ENCODE data around the gene TIMM17A.

The TIMM17A gene

GRCh38 chr1:201984446-201984845 is 29.1 kb downstream of the TIMM17A start:
- DNase-seq, result no peak

DNA sequence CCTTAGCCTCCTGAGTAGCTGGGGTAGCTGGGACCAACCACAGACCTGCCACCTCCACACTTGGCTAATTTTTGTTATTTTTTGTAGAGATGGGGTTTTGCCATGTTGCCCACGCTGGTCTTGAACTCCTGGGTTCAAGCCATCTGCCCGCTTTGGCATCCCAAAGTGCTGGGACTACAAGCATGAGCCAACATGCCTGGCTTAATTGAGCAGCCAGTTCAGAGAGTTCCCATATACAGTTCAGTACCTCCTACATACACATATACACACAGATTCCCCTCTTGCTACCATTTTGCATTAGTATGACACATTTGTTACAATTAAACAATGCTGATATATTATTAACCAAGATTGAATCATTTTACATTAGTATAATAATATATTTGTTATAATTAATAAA is 30.1 kb downstream of the TIMM17A start:
- DNase-seq, result no peak

DNA sequence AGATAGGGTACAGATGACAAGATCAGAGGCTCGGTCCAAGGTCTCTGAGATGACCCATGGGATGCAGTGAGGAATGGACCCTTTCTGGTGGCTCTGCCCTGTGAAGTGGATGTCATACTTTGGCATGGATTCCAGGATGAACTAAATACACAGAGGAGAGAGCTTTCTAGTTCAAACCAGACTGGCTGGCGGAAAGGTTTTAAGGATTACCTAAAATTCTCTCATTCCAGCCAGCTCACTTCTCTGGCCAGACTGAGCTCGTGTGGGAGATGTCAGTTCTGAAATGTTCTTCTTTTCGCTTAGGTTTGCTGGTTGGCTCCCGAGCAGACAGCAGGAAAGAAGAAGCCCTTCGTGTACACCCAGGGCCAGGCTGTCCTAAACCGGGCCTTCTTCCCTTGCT is 33.3 kb downstream of the TIMM17A start:
- no peak for DNase-seq

DNA sequence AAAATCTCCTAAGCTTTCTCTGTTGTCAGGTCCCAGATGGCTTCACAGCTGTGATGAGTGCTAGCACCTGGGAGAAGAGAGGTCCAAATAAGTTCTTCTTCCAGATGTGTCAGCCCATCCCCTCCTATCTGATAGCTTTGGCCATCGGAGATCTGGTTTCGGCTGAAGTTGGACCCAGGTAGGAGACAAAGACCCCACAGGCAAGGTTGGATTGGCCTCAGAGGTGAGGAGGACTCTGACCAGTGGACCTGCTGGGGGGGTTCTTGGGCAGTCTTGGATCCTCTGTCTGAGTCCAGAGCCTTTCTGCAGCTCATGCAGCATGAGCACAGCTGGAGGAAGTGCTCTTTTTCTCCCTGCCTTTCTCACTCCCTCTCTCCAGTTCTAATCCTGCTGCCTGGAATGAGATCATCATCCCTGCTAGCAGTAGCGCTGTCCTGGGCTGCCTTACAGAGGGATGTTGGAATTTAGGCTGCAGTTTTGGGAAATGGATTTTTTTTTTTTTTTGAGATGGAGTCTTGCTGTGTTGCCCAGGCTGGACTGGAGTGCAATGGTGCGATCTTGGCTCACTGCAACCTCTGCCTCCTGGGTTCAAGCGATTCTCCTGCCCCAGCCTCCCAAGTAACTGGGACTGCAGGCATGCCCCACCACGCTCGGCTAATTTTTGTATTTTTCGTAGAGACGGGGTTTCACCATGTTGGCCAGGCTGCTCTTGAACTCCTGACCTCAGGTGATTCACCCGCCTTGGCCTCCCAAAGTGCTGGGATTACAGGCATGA is 34.2 kb downstream of the TIMM17A start:
- no peak for DNase-seq

GRCh38 chr1:201990427-201990826 is 35.1 kb downstream of the TIMM17A start:
- no peak for DNase-seq

GRCh38 chr1:201999625-202000238 is 44.4 kb downstream of the TIMM17A start:
- DNase-seq, result peak; percentile 45

DNA sequence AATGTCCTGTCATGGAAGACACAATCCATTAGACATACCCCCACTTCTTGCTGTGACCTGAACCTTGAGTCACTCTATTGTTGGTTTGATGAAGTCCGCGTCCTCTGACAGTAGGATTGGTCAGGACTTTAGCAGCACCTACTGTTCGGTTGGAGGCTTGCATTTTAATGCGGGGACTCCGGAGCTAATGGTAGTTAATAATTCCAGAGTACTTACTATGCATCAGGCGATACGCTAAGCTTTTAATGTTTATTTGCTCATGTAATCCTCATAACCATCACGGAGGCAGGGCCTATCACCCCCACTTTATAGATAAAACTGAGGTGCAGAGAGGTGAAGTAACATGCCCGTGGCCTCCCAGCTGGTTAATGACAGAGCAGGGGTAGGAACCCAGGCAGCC is 47.2 kb downstream of the TIMM17A start:
- DNase-seq, result no peak

DNA sequence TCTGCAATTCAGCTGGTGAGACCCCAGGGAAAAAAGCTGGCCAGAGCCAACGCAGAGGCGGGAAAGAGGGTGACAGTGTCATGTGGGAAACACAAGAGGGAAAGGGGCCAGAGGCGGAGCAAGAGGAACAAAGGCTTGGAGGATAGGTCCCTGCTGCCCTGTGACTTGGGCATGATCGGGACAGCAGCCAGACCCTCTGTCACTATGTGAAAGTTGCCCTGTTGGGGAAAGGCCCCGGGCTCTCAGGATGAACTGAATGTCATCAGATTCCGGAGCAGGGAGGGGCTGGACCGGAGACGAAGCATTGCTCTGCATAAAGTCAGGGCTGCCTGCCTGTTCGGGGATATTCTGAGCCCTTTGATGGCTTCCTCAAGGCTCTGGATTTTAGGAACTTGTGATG is 49.4 kb downstream of the TIMM17A start:
- no peak for DNase-seq

- peak; percentile 46 for DNase-seq
Measured at GRCh38 chr1:202005958-202006357, 50.7 kb downstream of the TIMM17A start.

- DNase-seq, result no peak
Measured at GRCh38 chr1:202007304-202007703, 52.0 kb downstream of the TIMM17A start.

- DNase-seq, result peak; percentile 35
Measured at GRCh38 chr1:202007805-202008489, 52.6 kb downstream of the TIMM17A start.

DNA sequence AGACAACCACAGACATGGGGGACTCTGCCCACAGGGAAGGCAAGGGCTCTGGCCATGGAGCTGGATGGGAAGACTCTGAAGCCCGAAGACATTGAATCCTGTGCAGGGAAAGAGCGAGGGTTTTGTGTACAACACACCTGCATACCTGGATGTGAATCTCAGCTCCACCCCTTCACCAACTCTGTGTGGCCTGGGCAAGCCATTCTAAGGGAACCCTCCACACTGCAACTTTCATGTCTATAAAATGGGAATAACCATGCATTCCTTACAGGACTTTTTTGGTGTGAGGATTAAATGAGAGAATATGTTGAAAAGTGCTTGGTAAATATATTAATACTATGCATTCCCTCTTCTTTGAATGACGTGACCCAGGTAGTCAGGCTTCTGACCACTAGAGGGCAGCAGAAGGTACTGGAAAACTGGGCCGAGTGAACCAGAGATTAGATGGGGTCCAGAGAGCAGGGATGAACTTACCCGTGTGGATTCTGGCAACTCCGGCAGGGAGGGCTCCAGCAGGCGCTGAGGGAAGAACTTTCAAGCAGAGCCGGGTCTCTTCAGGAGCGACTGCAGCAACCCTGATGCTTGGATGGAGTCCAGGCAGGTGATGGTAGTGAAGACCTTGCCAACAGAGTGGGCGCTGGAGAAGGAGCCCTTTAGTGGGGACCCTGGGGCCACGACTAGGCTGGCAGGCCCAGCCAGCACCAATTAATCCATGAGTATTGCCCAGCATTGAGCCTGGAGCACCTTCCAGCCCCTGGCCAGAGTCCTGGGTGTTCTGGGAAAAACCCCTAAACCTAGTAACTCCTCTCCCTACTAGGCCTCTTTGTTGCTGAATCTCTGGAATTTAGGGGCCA is 54.2 kb downstream of the TIMM17A start:
- peak; percentile 80 for DNase-seq

DNA sequence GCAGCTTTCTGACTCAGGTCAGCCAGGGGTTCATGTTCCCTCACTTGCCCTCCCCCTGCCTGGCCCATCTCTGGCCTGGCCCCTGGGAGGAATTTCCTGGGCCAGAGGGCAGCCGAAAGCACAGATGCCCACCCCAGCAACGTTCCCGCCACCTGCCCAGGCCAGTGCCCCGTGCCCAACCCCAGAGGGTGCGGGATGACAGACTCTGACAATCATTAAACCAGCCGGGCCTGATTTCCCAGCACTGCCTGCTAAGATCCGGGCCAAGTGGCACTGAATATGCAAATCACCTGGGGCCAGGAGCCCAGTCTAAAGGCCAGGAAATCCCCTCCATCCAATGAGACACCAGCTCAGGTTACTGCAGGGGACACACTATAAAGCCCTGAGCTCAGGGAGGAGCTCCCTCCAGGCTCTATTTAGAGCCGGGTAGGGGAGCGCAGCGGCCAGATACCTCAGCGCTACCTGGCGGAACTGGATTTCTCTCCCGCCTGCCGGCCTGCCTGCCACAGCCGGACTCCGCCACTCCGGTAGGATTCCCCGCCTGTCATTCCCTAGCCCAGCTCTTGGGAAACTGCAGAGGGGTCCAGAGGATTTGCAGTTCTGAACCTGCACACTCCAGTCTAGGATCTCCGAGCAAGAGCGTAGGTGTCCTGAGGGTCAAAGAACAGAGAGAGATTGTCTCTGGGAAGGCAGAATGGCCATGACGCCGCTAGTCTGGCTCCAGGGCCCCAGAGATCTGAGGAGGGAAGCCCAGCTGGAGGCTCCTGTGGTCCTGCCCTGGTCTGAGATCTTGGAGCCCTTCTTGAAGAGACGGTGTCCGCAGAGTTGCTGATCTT is 55.1 kb downstream of the TIMM17A start, which contains the start of gene ELF3:
Gene ELF3 (plus strand): TSS at position 408 of the 836 bp plus-strand sequence. CDS start 550 bp downstream, outside the sequence.
- no peak for DNase-seq

DNA sequence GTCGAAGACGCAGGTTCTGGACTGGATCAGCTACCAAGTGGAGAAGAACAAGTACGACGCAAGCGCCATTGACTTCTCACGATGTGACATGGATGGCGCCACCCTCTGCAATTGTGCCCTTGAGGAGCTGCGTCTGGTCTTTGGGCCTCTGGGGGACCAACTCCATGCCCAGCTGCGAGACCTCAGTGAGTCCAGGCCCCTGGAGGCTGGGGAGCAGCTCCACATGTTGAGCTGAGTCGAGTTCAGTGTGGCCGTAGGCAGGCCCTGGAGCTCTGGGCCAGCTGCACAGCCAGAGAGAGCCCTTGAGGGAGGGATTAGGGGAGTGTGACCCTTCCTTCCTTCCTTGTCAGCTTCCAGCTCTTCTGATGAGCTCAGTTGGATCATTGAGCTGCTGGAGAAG is 56.7 kb downstream of the TIMM17A start:
- DNase-seq, result no peak

DNA sequence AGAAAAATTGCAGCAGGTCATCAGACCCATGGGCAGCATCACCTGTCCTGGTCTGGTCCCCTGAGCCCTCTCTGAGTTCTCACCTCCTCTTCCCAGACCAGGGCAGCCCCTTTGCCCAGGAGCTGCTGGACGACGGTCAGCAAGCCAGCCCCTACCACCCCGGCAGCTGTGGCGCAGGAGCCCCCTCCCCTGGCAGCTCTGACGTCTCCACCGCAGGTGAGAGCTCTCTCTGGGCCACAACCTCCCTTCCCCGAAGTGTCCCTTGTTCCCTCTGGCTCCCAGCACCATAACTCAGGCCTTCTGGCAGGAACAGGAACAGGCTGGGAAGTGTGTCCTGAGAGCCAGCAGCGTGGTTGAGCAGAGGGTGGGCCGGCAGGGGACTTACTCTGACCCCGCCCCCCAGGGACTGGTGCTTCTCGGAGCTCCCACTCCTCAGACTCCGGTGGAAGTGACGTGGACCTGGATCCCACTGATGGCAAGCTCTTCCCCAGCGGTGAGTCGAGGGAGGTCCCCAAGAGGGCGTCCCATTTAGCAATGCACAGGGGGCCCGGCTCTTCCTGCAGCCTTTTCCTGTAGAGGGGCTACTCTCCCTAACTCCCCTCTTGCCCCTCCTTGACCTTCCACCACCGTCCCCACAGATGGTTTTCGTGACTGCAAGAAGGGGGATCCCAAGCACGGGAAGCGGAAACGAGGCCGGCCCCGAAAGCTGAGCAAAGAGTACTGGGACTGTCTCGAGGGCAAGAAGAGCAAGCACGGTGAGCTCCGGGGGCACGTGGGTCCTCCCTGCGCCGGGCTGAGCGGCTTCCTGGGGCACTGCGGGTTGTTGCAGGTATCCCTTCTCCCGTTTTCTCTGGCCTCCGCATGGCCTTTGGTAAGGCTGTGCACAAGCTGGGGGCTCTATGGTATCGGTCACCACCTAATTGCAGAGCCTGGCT is 57.5 kb downstream of the TIMM17A start:
- no peak for DNase-seq

GRCh38 chr1:202013603-202014002 is 58.3 kb downstream of the TIMM17A start:
- no peak for DNase-seq

DNA sequence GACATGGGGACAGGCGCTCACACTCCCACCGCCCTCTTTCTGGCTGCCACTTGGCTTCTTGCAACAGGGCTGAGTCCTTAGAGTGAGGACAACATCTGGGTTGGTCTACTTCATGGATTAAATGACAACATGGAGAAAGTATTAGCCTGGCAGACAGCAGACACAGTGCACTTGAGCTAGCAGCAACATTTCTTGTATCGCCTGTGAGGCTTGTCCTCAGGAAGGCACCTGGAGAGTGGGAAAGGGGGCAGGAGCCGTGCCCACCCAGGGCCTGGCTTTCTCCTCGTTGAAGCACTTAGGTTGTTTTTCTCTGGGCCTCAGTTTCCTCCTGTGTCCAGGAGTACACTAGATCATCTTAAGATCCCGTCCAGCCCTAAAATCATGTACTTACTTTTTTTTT is 58.8 kb downstream of the TIMM17A start:
- DNase-seq, result no peak

DNA sequence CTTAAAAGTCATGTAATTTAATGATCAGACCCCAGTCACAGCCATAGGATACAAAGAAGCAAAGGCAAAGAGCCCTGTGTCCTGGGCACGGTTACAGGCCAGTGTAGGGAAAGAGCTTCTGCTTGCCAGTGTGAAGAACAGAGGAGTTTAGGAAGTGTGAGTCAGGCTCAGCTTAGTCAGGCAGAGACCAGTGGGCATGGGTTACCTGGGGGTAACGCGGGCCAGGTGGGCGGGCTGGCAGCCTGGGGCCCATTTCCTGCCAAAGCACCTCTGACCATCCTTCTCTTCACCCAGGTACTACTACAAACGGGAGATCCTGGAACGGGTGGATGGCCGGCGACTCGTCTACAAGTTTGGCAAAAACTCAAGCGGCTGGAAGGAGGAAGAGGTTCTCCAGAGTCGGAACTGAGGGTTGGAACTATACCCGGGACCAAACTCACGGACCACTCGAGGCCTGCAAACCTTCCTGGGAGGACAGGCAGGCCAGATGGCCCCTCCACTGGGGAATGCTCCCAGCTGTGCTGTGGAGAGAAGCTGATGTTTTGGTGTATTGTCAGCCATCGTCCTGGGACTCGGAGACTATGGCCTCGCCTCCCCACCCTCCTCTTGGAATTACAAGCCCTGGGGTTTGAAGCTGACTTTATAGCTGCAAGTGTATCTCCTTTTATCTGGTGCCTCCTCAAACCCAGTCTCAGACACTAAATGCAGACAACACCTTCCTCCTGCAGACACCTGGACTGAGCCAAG is 59.8 kb downstream of the TIMM17A start:
- no peak for DNase-seq

GRCh38 chr1:202015662-202015937 is 60.3 kb downstream of the TIMM17A start:
- DNase-seq, result no peak
